Retina (tissue), 1 donor: ENCODE results near the gene COL1A1.

Source experiments
- DNase-seq: peaks from one replicate; pipeline ENCODE4 v3.0.0-alpha.2; 2016

The COL1A1 gene

DNA sequence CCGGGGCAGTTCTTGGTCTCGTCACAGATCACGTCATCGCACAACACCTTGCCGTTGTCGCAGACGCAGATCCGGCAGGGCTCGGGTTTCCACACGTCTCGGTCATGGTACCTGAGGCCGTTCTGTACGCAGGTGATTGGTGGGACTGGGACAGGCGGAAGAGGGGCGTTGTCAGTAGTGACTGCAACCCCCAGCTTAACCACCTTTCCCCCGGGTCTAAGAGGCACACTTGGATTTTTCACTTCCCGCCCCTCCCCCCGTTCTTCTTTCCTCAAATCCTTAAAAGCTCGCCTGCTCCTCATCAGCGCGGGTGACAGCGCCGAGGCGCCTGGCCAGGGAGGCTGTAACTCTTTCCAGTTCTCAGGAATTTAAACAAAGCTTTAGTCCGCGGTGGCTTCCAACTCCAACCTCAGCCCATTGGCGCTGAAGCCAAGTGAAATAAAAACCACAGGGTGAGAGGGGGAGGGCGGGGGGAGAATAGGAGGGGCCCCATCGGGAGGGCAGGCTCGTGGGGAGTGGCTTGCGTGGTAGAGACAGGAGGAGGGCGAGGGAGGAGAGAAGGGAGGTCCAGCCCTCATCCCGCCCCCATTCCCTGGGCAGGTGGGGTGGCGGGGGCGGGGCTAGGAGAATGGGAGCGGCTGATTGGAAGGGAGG, 1.5 kb downstream of the COL1A1 start:
- peak; percentile 37 for DNase-seq

DNA sequence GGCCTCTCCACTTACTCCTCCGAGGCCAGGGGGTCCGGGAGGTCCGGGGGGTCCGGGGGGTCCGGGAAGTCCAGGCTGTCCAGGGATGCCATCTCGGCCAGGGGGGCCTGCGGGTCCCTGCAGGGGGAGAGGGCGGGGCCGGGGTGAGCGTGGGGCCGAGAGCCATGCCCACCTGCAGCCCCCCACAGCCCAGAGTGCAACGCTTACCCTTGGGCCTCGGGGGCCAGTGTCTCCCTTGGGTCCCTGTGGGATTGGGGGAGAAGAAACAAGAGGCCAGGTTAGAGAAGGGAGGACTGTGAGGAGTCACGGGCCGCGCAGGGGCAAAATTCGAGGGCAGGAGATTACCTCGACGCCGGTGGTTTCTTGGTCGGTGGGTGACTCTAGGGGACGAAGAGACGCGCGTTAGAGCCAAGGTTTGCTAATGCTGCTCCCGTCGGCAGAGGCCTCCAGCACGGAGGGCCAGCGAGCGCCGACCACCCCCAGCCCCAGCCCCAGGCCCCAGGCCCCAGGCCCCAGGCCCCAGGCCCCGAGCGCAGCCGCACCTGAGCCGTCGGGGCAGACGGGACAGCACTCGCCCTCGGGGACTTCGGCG, 2.1 kb downstream of the COL1A1 start:
- no peak for DNase-seq

DNA sequence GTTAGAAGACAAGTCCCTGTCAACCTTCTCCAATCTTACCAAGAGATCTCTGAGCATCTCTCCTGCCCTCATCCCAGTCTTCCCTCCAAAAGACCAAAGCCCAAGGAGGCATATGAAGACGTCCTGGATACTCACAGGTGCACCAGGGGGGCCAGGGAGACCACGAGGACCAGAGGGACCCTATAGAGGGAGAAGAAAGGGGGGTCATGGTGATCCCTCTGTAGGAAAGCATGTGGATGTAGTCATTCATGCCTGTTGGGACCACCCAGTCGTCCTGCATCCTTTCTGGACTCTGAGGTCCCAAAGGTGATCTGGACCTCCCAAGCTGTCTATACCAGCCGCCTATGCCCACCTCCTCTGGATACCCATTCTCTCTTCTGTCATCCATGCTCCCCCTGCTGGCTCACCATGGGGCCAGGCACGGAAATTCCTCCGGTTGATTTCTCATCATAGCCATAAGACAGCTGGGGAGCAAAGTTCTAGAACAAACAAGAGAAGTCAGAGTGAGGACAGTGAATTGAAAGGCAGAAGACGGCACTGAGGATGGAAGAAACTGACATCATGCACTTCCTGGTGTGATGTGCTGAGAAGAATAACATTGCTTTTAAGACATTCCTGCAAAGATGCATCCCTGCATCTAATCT, 3.3 kb downstream of the COL1A1 start:
- DNase-seq: peak; percentile 65

DNA sequence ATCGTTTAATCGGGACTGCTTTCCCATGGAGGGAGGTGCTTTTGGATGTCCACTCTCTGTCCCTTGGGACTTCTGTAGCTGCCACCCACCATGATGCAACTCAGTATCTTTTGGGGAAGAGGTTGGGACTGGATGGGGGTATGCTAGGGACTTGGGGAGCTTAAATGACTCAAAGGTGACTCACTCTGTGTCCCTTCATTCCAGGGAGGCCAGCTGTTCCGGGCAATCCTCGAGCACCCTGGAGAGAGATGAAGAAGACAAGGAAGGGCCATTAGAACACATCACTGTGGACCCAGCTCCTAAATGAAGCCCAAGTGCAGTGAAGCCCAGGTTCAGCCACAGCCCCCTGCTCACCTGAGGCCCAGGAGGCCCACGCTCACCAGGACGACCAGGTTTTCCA, 4.6 kb downstream of the COL1A1 start:
- no peak for DNase-seq

DNA sequence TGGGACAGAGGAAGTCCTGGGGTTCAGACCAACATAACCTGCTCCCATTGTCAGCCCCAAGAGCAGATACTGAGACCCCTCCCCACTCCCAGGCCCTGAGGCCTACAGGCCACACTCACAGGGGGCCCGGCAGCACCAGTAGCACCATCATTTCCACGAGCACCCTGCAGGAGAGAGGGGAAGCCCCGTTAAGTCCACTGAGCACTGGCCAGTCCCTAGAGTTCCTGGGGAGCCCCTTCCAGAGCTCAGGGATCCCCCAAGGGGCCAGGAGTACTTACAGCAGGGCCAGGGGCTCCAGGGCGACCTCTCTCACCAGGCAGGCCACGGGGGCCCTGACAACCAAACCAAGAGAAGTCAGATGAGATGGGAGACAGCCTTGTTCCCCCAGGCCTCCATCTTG, 5.4 kb downstream of the COL1A1 start:
- no peak for DNase-seq

DNA sequence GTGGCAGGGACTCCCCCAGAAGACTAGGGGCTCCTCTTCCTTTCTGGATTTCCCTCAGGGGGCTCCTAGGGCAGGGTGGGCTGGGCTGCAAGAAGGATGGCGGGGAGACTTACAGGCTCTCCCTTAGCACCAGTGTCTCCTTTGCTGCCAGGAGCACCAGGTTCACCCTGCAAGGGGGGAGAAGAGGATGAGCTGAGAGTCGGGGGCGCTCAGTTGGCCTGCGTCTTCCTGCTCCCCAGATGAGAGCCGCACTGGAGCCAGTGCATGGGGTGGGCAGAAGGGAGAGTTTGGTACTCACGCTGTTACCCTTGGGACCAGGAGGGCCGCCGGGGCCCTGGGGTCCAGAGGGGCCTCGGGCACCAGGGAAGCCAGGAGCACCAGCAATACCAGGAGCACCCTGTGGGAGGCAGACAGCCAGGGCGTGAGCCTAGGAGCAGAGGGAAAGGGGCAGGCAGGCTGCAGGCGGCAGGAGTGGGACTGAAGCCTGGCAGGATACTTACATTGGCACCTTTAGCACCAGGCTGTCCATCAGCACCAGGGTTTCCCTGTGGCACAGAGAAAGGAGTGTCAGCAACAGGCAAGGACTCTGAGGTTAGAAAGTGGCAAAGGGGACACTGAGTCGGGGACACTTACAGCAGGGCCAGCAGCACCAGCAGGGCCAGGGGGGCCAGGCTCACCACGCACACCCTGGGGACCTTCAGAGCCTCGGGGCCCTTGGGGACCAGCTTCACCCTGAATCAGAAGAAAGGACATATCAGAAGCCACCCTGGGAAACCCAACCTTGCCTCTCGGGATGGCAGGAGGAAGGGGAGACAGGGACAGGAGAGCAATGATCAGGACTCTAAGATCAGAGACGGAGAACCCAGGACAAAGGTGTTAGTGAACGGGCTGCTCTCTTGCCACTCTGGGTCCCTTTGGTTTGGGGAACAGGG, 6.2 kb downstream of the COL1A1 start:
- DNase-seq: no peak

DNA sequence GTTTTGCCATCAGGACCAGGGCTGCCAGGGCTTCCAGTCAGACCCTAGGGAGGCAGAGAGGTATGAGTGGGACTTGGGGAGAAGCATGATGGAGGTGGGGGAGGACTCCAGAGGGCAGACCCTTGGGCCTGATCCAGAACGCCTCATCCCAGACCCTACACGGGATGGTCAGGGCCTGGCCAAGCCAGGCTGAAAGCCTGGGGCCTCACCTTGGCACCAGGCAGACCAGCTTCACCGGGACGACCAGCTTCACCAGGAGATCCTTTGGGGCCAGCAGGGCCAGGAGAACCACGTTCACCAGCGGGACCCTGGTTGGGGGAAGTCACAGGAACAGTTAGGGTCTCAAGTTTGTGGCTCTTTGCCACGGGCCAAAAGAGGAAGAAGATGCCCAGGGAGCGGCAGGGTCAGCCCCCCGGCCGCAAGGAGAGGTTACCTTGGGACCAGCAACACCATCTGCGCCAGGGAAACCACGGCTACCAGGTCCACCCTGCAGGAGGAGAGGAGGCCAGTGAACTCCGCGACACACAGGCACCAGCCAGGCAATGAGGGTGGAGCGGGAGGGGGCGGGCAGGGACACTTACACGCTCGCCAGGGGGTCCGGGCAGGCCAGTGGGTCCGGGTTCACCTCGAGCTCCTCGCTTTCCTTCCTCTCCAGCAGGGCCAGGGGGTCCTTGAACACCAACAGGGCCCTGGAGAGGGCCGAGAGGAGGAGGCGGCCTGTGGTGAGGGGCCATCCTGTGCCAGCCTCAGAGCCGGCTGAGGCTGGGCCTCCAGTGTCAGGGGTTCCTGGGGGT, 7.1 kb downstream of the COL1A1 start:
- DNase-seq: no peak

DNA sequence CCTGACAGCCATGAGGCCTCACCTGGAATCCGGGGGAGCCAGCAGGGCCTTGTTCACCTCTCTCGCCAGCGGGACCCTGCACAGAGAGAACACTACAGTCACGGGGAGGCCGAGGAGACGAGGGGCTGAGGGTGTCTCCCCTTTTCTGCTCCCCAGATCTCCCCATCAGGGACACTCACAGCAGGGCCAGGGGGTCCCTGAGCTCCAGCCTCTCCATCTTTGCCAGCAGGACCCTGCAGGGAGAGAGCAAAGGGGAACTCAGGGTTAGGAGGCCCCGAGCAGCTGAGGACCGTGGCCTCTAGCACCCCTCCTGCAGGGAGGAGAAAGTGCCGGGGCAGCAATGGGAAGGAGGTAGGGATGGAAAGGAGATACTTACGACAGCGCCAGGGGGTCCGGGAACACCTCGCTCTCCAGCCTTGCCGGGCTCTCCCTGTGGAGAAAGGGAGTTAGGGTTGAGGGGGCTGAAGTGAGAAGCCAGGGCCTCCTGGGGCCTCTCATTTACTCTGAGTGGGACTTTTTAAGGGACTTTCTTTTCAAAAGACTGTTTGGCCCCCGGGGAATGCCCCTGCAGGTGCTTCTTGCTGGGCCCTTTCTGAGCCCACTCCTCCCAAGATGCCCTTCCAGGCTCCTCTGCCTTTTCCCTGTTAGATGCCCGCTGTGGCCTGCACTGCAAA, 8.7 kb downstream of the COL1A1 start:
- no peak for DNase-seq

DNA sequence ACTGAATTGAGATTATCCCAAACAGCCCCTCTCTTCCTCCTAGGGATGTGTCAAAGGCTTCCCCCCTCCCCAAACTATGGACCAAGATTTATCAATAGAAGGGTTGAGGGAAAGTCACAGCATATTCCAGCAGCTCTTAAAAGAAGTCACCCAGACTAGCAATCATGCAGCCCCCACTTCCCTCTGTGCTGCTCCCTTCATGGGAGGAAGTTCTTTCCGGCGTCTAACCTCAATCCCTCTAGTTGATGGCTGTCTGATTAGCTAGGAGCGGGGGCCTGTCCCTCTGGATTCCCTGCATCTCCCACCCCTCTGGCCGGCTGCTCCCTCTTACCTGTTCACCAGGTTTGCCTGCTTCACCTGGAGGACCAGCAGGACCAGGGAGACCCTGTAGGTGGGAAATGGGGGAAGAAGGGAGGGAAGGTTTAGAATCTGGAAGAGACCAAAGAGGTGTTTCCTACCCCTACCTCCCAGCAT, 9.2 kb downstream of the COL1A1 start:
- DNase-seq: no peak

DNA sequence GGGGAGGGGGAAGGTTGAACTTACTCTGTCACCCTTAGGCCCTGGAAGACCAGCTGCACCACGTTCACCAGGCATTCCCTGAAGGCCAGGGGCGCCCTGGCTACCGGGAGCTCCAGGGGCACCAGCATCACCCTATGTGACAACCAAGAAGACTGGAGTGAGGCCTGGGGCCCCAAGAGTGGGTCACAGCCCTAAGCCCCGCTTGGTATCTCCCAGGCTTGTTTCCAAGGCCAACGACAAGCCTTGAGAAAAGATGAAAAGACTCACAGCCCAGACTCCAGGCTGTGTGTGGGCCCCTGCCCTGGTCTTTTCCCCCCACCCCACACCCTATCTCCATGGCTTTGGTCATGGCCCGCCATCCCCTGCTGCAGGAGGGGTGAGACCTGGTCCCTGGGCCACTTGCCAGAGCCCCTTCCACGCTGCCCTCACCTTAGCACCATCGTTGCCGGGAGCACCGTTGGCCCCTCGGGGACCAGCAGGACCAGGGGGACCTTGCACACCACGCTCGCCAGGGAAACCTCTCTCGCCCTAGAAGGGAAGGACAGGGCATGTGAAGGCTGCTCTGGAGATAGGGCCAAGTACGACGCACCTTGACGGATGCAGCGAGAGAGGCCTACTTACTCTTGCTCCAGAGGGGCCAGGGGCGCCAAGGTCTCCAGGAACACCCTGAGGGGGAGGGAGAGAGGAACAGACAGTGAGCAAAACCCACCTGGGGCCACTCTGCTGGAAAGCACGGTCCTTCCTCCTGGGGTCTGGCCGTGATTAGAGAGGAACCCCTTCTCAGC, 9.9 kb downstream of the COL1A1 start:
- no peak for DNase-seq

DNA sequence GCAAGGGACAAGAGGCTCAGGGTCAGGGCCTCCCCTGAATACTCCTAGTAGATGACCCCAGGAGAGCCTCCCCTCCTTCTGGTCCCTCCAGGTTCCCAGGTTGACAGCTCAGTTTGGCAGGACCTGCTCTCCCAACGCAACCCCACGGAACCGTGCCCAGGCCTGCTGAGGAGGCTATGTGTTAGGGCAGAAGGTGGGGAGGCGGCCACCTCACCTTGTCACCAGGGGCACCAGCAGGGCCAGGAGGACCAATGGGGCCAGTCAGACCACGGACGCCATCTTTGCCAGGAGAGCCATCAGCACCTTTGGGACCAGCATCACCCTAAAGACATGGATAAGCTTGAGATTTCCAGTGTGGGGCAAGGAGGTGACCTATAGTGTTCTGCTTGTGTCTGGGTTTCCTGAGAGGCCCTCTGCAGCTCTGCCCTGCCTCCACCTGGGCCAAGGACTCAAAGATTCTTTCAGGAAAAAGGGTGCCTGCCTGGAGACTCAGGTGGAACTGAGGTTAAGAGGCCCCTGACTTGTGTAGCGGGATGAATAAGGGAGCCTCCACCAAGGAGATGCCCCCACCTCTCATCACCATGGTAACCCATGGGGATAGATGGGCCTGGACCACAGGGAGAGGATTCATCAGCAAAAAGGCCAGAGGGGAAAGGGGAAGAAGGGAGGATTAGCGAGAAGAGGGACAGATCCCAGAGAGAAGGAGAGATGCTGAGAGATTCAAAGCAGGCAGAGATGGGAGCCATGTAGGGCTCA, 10.7 kb downstream of the COL1A1 start:
- DNase-seq: no peak

DNA sequence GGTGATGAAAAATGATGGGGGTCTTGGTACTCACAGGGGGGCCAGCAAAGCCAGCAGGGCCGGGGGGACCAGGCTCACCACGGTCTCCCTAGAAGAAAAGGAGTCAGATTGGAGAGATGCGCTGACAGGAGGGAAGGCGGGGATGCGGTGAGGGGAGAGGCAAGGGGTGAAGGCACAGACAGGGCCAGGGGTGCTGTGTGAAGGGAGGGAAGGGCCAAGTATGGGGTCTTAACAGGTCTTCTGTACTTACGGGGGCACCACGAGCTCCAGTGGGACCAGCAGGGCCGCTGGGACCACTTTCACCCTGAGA, 11.2 kb downstream of the COL1A1 start:
- no peak for DNase-seq

DNA sequence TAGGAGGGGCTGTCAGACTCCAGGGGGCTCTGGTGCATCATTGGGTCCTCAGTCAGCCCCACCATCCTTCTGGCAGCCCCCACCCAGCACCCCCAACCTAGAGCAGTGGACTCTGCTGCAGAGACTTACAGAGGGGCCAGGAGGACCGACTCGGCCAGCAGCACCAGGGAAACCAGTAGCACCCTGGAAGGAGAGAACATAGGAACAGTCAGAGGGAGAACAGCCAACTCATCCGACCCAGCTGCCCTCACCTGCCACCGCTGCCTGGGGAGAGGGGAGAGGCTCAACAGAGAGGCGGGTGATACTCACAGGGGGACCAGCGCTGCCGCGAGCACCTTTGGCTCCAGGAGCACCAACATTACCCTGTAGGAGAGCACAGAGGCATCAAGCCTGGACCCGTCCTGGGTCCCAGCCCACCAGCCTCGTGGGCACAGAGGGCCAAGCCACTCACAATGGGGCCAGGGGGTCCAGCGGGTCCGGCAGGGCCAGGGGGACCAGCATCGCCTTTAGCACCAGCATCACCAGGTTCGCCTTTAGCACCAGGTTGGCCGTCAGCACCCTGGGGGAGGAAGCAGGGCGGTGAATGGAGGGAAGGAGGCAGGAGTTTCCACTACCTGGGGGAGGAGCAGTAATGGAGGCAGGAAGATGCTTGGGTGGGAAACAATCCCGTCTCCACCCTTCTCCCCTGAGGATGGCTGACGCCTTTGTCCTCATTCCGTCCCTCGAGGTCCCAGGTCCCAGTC, 11.7 kb downstream of the COL1A1 start:
- DNase-seq: no peak

DNA sequence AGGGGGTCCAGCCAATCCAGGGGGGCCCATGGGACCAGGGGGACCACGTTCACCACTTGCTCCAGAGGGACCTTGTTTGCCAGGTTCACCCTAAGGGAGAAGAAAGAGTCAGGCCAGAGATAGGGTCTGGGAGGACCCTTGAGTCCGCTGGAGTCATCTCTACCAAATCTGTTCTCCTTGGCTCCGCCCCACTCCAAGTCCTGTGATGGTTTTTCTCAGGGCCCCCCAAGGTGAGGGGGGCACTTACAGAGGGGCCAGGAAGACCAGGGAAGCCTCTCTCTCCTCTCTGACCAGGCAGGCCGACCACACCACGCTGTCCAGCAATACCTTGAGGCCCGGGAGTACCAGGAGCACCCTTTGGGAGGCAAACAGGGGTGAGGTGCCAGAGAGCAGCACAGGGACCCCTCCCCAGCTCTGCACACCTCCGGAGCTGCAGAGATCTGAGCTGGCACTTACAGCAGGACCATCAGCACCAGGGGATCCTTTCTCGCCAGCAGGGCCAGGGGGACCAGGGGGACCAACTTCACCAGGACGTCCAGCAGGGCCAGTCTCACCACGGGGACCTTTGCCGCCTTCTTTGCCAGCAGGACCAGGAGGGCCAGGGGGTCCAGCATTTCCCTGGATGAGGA, 12.4 kb downstream of the COL1A1 start:
- DNase-seq: no peak

DNA sequence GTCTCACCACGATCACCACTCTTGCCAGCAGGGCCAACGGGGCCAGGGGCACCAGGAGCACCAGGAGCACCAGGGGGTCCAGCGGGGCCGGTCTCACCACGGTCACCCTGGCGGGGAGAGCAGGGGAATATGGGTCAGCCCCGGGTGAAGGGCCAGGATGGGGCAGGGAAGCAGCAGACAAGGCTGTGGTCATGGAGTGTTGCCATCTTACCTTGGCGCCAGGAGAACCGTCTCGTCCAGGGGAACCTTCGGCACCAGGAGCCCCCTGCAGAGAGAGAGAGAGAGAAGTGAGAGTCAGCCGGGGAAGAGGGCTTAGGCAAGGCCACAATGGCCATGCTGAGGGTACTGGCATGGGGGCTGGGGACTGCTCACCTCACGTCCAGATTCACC, 12.9 kb downstream of the COL1A1 start:
- no peak for DNase-seq

DNA sequence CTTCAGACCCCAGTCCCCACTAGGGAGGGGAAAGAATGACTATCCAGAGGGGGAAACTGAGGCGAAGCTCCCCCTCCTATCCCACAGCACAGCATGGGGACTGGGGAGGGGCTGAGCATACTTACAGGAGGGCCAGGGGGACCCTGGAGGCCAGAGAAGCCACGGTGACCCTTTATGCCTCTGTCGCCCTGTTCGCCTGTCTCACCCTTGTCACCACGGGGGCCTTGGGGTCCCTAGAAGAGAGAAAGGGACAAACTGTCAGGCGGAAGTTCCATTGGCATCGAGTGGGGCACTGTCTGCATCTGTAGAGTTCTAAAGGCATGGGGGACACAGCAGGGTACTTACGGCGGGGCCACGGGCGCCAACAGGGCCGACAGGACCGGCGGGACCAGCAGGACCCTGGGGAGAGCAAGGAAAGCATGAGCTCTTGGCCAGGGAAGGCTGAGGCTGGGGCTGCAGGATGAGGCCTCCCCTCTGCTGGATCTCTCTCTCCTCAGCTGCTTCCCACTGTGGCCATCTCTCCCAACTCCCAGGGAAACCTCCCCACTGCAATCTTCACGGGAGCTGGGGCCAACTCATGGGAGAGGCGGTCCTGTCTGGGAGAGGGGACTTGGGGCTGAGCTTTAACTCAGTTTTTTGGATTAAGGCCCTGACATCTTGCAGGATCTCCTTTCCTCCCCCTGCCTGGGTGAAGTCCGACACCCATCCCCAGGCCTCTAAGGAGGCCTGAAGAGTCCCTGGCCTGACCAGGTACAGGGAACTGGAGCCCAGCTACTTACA, 13.5 kb downstream of the COL1A1 start:
- no peak for DNase-seq

DNA sequence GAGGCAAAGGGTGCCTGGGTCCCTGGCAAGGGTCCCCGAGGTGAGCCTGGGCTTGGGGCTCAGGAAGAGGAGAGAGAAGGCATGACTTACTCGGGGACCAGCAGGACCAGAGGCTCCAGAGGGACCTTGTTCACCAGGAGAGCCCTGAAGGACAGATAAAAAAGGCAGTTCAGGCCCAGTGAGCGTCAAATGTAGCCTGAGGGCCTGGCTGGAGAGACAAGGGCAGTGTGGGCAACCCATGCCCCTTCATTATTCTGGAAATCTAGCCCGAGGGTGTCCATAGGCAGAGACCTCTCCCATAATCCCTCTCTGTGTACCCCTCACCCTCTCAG, 14.1 kb downstream of the COL1A1 start:
- DNase-seq: no peak

DNA sequence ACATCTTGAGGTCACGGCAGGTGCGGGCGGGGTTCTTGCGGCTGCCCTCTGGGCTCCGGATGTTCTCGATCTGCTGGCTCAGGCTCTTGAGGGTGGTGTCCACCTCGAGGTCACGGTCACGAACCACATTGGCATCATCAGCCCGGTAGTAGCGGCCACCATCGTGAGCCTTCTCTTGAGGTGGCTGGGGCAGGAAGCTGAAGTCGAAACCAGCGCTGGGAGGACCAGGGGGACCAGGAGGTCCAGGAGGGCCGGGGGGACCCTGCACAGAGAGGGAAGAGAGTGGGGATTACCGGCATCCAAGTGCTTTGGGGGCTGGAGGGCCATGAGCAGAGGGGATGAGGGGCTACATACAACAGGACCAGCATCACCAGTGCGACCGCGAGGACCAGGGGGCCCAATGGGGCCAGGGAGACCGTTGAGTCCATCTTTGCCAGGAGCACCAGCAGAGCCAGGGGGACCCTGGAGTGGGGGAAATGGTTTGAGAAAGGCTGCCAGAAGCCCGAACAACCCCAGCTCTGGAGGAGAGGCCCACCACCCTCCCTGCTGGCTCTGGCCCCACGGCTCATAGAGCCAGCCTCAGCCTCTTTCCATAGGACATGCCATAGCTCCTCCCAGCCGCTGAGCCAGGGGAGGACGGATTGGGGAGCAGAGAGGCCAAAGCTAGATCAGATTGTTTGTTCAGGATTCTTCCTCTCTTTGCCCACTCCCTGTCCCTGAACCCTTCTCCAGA, 14.6 kb downstream of the COL1A1 start:
- DNase-seq: no peak
